C4-2B (cell line): ENCODE data around the gene MOCOS.

Experiments
- H3K27ac ChIP-seq: fragments of 450-650 bp; 2 replicates; pipeline ENCODE4 v1.5.1; 2017
- ZFX ChIP-seq: fragments of 450-650 bp; IDR thresholded peaks from 2 replicates; pipeline ENCODE4 v1.6.1; 2017
- TF ChIP-seq, protein P1 (sequence below): fragments of 450-650 bp; conservative IDR thresholded peaks from 2 replicates; pipeline ENCODE4 v1.5.1; 2017; ENCODE audit warnings: mild to moderate bottlenecking

The MOCOS gene

DNA sequence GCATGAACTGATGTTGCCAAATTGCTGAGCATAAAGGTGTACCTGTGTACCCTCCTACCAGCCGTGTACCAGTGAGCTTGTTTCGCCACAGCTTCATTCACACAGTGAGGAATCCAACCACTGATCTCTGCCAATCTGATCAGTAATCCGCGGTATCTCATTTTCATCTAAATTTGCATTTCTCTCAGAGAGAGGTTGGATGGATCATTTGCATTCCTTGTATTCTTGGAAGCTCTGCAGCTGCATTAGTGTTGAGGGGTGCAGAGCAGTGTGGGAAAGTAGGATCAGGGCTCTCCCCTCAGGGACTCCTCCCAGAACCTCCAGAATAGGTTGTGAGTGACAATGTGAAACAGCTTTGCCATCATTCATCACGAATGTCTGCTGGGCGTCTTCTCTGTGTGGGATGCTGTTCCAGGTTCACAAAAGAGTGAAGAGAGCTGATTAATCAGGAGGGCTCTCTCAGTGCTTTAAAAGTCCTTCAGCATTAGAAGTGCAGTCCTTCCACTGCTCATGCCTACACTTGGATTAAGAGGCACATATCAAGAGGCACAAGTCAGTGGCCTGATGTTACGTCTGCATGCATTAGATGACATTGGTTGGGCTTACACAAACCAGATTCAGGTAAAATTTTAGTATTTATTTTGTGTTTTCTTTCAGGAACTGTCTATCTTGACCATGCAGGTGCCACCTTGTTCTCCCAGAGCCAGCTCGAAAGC lies 7.5 kb downstream of the MOCOS start:
- no peak overlapping the region for H3K27ac ChIP-seq
- TF ChIP-seq ZFX: no peak
- TF ChIP-seq, protein P1, sequence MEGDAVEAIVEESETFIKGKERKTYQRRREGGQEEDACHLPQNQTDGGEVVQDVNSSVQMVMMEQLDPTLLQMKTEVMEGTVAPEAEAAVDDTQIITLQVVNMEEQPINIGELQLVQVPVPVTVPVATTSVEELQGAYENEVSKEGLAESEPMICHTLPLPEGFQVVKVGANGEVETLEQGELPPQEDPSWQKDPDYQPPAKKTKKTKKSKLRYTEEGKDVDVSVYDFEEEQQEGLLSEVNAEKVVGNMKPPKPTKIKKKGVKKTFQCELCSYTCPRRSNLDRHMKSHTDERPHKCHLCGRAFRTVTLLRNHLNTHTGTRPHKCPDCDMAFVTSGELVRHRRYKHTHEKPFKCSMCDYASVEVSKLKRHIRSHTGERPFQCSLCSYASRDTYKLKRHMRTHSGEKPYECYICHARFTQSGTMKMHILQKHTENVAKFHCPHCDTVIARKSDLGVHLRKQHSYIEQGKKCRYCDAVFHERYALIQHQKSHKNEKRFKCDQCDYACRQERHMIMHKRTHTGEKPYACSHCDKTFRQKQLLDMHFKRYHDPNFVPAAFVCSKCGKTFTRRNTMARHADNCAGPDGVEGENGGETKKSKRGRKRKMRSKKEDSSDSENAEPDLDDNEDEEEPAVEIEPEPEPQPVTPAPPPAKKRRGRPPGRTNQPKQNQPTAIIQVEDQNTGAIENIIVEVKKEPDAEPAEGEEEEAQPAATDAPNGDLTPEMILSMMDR: no peak

DNA sequence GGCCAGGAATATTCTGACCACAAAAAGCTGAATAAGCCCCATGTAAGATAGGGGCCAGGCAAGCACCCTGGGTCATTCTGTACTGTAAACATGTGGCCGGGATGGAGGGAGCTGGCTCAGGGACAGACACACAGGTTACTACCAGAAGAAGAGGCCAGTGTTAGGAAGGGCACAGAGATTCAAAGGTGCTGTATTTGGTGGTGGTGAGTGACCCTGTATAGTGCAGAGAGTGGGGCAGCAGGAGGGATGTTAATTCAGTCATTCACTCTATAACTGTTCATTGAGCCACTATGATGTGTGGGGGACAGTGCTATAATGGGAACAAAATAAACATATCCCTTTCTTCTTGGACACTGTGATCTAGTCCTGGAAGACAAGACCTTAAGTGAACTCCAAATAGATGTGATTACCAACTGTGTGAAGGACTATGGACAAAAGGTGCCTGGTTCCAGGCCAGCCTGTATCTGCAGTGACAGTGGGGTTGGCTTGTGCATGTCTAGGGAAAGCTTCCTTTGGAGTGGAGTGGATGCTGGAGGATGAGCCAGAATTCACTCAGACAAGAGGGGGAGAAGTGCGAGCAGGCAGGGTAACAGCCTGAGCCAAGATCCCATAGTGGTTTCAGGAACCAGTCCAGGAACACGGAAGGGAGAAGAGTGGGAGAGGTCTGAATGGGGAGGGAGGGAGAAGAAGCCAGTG lies 8.3 kb downstream of the MOCOS start:
- TF ChIP-seq ZFX: no peak
- TF ChIP-seq, protein P1: no peak
- H3K27ac ChIP-seq: no peak overlapping the region

- TF ChIP-seq, protein P1: no peak
- TF ChIP-seq ZFX: no peak
- H3K27ac ChIP-seq: no peak overlapping the region
Observed at GRCh38 chr18:36196238-36196995, 9.1 kb downstream of the MOCOS start.

DNA sequence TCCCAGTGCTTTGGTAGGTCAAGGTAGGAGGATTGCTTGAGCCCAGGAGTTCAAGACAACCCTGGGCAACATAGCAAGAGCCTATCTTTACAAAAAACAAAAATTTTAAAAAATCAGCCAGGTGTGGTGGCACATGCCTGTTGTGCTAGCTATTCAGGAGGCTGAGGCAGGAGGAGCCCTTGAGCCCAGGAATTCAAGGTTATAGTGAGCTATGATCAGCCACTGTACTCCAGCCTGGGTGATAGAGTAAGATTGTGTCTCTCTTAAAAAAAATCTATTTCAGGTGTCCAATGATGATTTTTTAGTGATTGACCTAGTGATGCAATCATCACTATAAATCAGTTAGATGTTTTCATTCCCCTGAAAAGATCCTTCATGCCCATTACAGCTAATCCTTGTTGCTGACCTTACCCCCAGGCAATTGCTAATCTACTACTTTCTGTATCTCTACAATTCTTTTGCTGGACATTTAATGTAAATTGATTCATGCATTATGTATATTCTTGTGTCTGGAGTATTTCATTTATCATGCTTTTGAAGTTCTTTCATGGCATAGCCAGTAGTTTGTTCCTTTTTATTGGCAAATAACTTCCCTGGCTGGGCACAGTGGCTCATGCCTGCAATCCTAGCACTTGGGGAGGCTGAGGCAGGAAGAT lies 10.3 kb downstream of the MOCOS start:
- H3K27ac ChIP-seq: no peak overlapping the region
- no peak for TF ChIP-seq ZFX
- TF ChIP-seq, protein P1: no peak

DNA sequence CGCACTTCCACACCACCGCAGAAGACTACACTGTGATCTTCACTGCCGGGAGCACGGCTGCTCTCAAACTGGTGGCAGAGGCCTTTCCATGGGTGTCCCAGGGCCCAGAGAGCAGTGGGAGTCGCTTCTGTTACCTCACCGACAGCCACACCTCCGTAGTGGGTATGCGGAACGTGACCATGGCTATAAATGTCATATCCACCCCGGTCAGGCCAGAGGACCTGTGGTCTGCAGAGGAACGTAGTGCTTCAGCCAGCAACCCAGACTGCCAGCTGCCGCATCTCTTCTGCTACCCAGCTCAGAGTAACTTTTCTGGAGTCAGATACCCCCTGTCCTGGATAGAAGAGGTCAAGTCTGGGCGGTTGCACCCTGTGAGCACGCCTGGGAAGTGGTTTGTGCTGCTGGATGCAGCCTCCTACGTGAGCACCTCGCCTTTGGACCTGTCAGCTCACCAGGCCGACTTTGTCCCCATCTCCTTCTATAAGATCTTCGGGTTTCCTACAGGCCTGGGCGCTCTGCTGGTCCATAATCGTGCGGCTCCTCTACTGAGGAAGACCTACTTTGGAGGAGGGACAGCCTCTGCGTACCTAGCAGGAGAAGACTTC lies 12.5 kb downstream of the MOCOS start:
- no peak overlapping the region for H3K27ac ChIP-seq
- no peak for TF ChIP-seq ZFX
- TF ChIP-seq, protein P1: no peak

DNA sequence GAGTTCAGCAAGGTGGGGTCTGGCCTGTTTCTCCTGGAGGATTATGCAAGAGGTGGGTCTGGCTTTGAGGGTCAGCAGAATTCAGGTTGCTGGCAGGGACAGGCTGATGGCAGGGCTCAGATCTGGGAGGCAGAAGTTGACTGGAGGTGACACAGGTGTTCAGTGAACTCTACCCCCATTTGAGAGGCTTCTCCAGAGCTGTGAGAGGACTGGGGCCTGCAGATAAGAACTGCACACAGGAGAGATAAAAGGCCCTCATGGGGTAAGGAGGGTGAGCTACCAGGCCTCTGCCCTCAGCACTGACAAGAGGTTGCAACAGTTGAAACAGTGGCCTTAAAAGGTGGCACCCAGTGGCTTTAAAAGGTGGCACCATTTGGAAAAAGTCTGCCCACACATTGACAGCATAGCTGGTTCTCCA lies 13.1 kb downstream of the MOCOS start:
- H3K27ac ChIP-seq: no peak overlapping the region
- TF ChIP-seq, protein P1: no peak
- no peak for TF ChIP-seq ZFX
